Measurements from ENCODE around the gene DNAJC3.

Gene DNAJC3

GRCh38 chr13:95809429-95809828 lies 132.5 kb downstream of the DNAJC3 start:
- TF ChIP-seq TAF1 (IDR thresholded peaks at IDR 0.05; ENCODE audit: borderline replicate concordance, insufficient read depth, low read length): no peak
- TF ChIP-seq FOXP2 (optimal IDR thresholded peaks at IDR 0.05; ENCODE audit: borderline replicate concordance, extremely low read depth, extremely low read length, insufficient read depth): no peak
- TF ChIP-seq REST (IDR thresholded peaks at IDR 0.05; ENCODE audit: insufficient read depth in 1 of 2, low read depth in 2 of 2, low read length in 2 of 2): no peak
- no peak for TF ChIP-seq SIN3A (IDR thresholded peaks at IDR 0.05; ENCODE audit: borderline replicate concordance, insufficient read depth, low read length)
- no peak for TF ChIP-seq POLR2AphosphoS5 (IDR thresholded peaks at IDR 0.05; ENCODE audit: low read depth, low read length)

- TF ChIP-seq REST (IDR thresholded peaks at IDR 0.05; ENCODE audit: insufficient read depth in 1 of 2, low read depth in 2 of 2, low read length in 2 of 2) (no peak), FOXP2 (optimal IDR thresholded peaks at IDR 0.05; ENCODE audit: borderline replicate concordance, extremely low read depth, extremely low read length, insufficient read depth) (no peak), TAF1 (IDR thresholded peaks at IDR 0.05; ENCODE audit: borderline replicate concordance, insufficient read depth, low read length) (no peak), SIN3A (IDR thresholded peaks at IDR 0.05; ENCODE audit: borderline replicate concordance, insufficient read depth, low read length) (no peak)
These were observed 136.2 kb downstream of the DNAJC3 start for GRCh38 chr13:95813139-95813538.

- TF ChIP-seq POLR2AphosphoS5 (IDR thresholded peaks at IDR 0.05; ENCODE audit: low read depth, low read length) (no peak), FOXP2 (optimal IDR thresholded peaks at IDR 0.05; ENCODE audit: borderline replicate concordance, extremely low read depth, extremely low read length, insufficient read depth) (no peak), SIN3A (IDR thresholded peaks at IDR 0.05; ENCODE audit: borderline replicate concordance, insufficient read depth, low read length) (no peak), TAF1 (IDR thresholded peaks at IDR 0.05; ENCODE audit: borderline replicate concordance, insufficient read depth, low read length) (no peak), REST (IDR thresholded peaks at IDR 0.05; ENCODE audit: insufficient read depth in 1 of 2, low read depth in 2 of 2, low read length in 2 of 2) (no peak)
These were observed 137.6 kb downstream of the DNAJC3 start for GRCh38 chr13:95814495-95814894.

GRCh38 chr13:95822303-95822702 lies 145.4 kb downstream of the DNAJC3 start:
- no peak for TF ChIP-seq FOXP2 (optimal IDR thresholded peaks at IDR 0.05; ENCODE audit: borderline replicate concordance, extremely low read depth, extremely low read length, insufficient read depth)
- TF ChIP-seq POLR2AphosphoS5 (IDR thresholded peaks at IDR 0.05; ENCODE audit: low read depth, low read length): no peak
- TF ChIP-seq REST (IDR thresholded peaks at IDR 0.05; ENCODE audit: insufficient read depth in 1 of 2, low read depth in 2 of 2, low read length in 2 of 2): no peak
- no peak for TF ChIP-seq SIN3A (IDR thresholded peaks at IDR 0.05; ENCODE audit: borderline replicate concordance, insufficient read depth, low read length)
- no peak for TF ChIP-seq TAF1 (IDR thresholded peaks at IDR 0.05; ENCODE audit: borderline replicate concordance, insufficient read depth, low read length)

GRCh38 chr13:95833126-95833525 lies 156.2 kb downstream of the DNAJC3 start:
- no peak for TF ChIP-seq TAF1 (IDR thresholded peaks at IDR 0.05; ENCODE audit: borderline replicate concordance, insufficient read depth, low read length)
- TF ChIP-seq POLR2AphosphoS5 (IDR thresholded peaks at IDR 0.05; ENCODE audit: low read depth, low read length): no peak
- no peak for TF ChIP-seq SIN3A (IDR thresholded peaks at IDR 0.05; ENCODE audit: borderline replicate concordance, insufficient read depth, low read length)
- no peak for TF ChIP-seq REST (IDR thresholded peaks at IDR 0.05; ENCODE audit: insufficient read depth in 1 of 2, low read depth in 2 of 2, low read length in 2 of 2)
- TF ChIP-seq FOXP2 (optimal IDR thresholded peaks at IDR 0.05; ENCODE audit: borderline replicate concordance, extremely low read depth, extremely low read length, insufficient read depth): no peak
